HG03457 (cell line): ENCODE results near the gene CDK2AP2.
"Not testable (repeated sequence)": the region's sequence is repeated elsewhere in the genome, so short reads cannot be mapped to it uniquely, and the experiment has no call there.

ENCODE experiments used
- ATAC-seq: cut with Tn5 transposase; IDR thresholded peaks from one replicate; pipeline ENCODE4 v1.9.1; 2021; ENCODE audit warnings: moderate number of reproducible peaks; ENCODE audit not compliant: unreplicated experiment

CDK2AP2 gene

GRCh38 chr11:67507864-67508485 is at the start of gene CDK2AP2:
CDK2AP2 (minus strand) TSS chr11:67508162; CDS start chr11:67508082, 80 bp downstream.
- ATAC-seq = peak; percentile 58

- ATAC-seq = no peak
Observed at GRCh38 chr11:67556244-67556643, 48.3 kb upstream of the CDK2AP2 start.

GRCh38 chr11:67551697-67552096 is 43.7 kb upstream of the CDK2AP2 start:
- not testable (repeated sequence) for ATAC-seq

- ATAC-seq = no peak
Observed at GRCh38 chr11:67551127-67551526, 43.2 kb upstream of the CDK2AP2 start.

GRCh38 chr11:67548555-67549110 is 40.7 kb upstream of the CDK2AP2 start:
- no peak for ATAC-seq

- ATAC-seq = not testable (repeated sequence)
Observed at GRCh38 chr11:67548112-67548511, 40.1 kb upstream of the CDK2AP2 start.

- ATAC-seq = no peak
Observed at GRCh38 chr11:67545280-67545679, 37.3 kb upstream of the CDK2AP2 start.

- ATAC-seq = no peak
Observed at GRCh38 chr11:67544616-67545242, 36.8 kb upstream of the CDK2AP2 start.

GRCh38 chr11:67543585-67543984 is 35.6 kb upstream of the CDK2AP2 start:
- no peak for ATAC-seq

- no peak for ATAC-seq
Observed at GRCh38 chr11:67542971-67543370, 35.0 kb upstream of the CDK2AP2 start.

- no peak for ATAC-seq
Observed at GRCh38 chr11:67542169-67542568, 34.2 kb upstream of the CDK2AP2 start.

- no peak for ATAC-seq
Observed at GRCh38 chr11:67541198-67541597, 33.2 kb upstream of the CDK2AP2 start.

- ATAC-seq = no peak
Observed at GRCh38 chr11:67539550-67539949, 31.6 kb upstream of the CDK2AP2 start.

GRCh38 chr11:67538823-67539505 is 31.0 kb upstream of the CDK2AP2 start:
- ATAC-seq = no peak

- no peak for ATAC-seq
Observed at GRCh38 chr11:67538306-67538705, 30.3 kb upstream of the CDK2AP2 start.

- no peak for ATAC-seq
Observed at GRCh38 chr11:67535561-67535960, 27.6 kb upstream of the CDK2AP2 start.

- ATAC-seq = no peak
Observed at GRCh38 chr11:67534070-67534679, 26.2 kb upstream of the CDK2AP2 start.

GRCh38 chr11:67532889-67533288 is 24.9 kb upstream of the CDK2AP2 start:
- ATAC-seq = no peak

- no peak for ATAC-seq
Observed at GRCh38 chr11:67530282-67530592, 22.3 kb upstream of the CDK2AP2 start.

GRCh38 chr11:67528376-67528775 is 20.4 kb upstream of the CDK2AP2 start:
- no peak for ATAC-seq

- ATAC-seq = no peak
Observed at GRCh38 chr11:67525275-67525976, 17.5 kb upstream of the CDK2AP2 start.
